CD14-positive monocyte (primary cell): ENCODE data around the gene POT1. TPM values are rescaled to one million over a fixed set of nuclear protein-coding genes. Genes with fewer than 3 reads are reported as not detected.

Experiments
- DNase-seq, 3 donors: peaks; one replicate each; pipeline ENCODE4 v3.0.0-alpha.2; 2011 to 2022
- H2AFZ ChIP-seq: 2 replicates; pipeline ENCODE4 v1.6.0; 2012; ENCODE audit warnings: mild to moderate bottlenecking, low read depth, low read length, inconsistent platforms; ENCODE audit not compliant: insufficient read depth, poor library complexity, severe bottlenecking
- H3K27ac ChIP-seq, 2 donors: 1 replicate in 1 of 2; 2 replicates in 1 of 2; pipeline ENCODE4 v1.5.1; 2012 to 2013; ENCODE audit warnings: low read length in 2 of 2, control low read depth in 1 of 2, inconsistent platforms in 1 of 2, low read depth in 1 of 2, mild to moderate bottlenecking in 1 of 2
- H3K27me3 ChIP-seq, 2 donors: one replicate each; pipeline versions ENCODE4 v1.6.0 to v1.6.1; 2011 to 2013; ENCODE audit warnings: low read length in 2 of 2; ENCODE audit not compliant: control insufficient read depth in 2 of 2, insufficient read depth in 2 of 2
- H3K36me3 ChIP-seq, 2 donors: replicated peaks in 1 of 2; 1 replicate in 1 of 2; 2 replicates in 1 of 2; pipeline versions ENCODE4 v1.5.1 to v1.6.1; 2012 to 2013; ENCODE audit warnings: low read length in 2 of 2, control low read depth in 1 of 2, inconsistent platforms in 1 of 2, mild to moderate bottlenecking in 1 of 2; ENCODE audit not compliant: insufficient read depth in 2 of 2, control insufficient read depth in 1 of 2
- H3K4me1 ChIP-seq, 2 donors: 1 replicate in 1 of 2; 2 replicates in 1 of 2; pipeline versions ENCODE4 v1.5.1 to v1.6.1; 2012 to 2013; ENCODE audit warnings: low read length in 2 of 2, control low read depth in 1 of 2, inconsistent platforms in 1 of 2, mild to moderate bottlenecking in 1 of 2, moderate library complexity in 1 of 2; ENCODE audit not compliant: insufficient read depth in 2 of 2, control insufficient read depth in 1 of 2
- H3K4me2 ChIP-seq: replicated peaks from 2 replicates; pipeline ENCODE3; 2012; ENCODE audit warnings: low read length, moderate library complexity, mild to moderate bottlenecking; ENCODE audit not compliant: poor library complexity, severe bottlenecking; ENCODE audit errors: extremely low read depth
- H3K4me3 ChIP-seq, 3 experiments: fragments of 200-600 bp in 1 of 3; sonication (generic) in 1 of 3; replicated peaks in 1 of 3; 1 replicate in 2 of 3; 2 replicates in 1 of 3; pipeline ENCODE4 v1.5.1; 2011 to 2013; ENCODE audit warnings: low read length in 3 of 3, mild to moderate bottlenecking in 3 of 3, control low read depth in 2 of 3, low read depth in 2 of 3, inconsistent platforms in 1 of 3, moderate library complexity in 1 of 3
- H3K79me2 ChIP-seq: 2 replicates; pipeline ENCODE4 v1.6.0; 2012; ENCODE audit warnings: mild to moderate bottlenecking, control low read depth, inconsistent platforms, low read length, moderate library complexity; ENCODE audit not compliant: insufficient read depth
- H3K9ac ChIP-seq: 2 replicates; pipeline ENCODE4 v1.6.0; 2017; ENCODE audit warnings: low read length, mild to moderate bottlenecking; ENCODE audit not compliant: insufficient read depth, poor library complexity, severe bottlenecking
- H3K9me3 ChIP-seq, 2 donors: replicated peaks in 1 of 2; 1 replicate in 1 of 2; 2 replicates in 1 of 2; pipeline versions ENCODE4 v1.5.1 to v1.6.1; 2012 to 2013; ENCODE audit warnings: low read length in 2 of 2, control low read depth in 1 of 2; ENCODE audit not compliant: control insufficient read depth in 1 of 2, insufficient read depth in 1 of 2
- H4K20me1 ChIP-seq: 2 replicates; pipeline ENCODE4 v1.6.0; 2012; ENCODE audit warnings: mild to moderate bottlenecking, low read length, control low read depth, moderate library complexity; ENCODE audit not compliant: insufficient read depth
- H3K27ac Mint-ChIP-seq, 7 donors: one replicate each; pipeline ENCODE4 v1.8.0; 2020; ENCODE audit warnings: mild to moderate bottlenecking in 7 of 7, mixed read lengths in 7 of 7, moderate library complexity in 6 of 7, inconsistent platforms in 2 of 7
- H3K27me3 Mint-ChIP-seq, 3 donors: one replicate each; pipeline ENCODE4 v1.8.0; 2021 to 2022; ENCODE audit warnings: low read depth in 3 of 3, mild to moderate bottlenecking in 3 of 3, mixed read lengths in 3 of 3, moderate library complexity in 3 of 3, inconsistent platforms in 1 of 3
- H3K36me3 Mint-ChIP-seq, 2 donors: one replicate each; pipeline ENCODE4 v1.8.0; 2020; ENCODE audit warnings: mixed read lengths in 2 of 2, inconsistent platforms in 1 of 2, mild to moderate bottlenecking in 1 of 2
- H3K4me1 Mint-ChIP-seq: one replicate; pipeline ENCODE4 v1.8.0; 2020; ENCODE audit warnings: mild to moderate bottlenecking, mixed read lengths
- H3K4me3 Mint-ChIP-seq, 2 donors: one replicate each; pipeline ENCODE4 v1.8.0; 2020; ENCODE audit warnings: mild to moderate bottlenecking in 2 of 2, mixed read lengths in 2 of 2, moderate library complexity in 1 of 2
- H3K9me3 Mint-ChIP-seq, 7 donors: one replicate each; pipeline ENCODE4 v1.8.0; 2020 to 2022; ENCODE audit warnings: mixed read lengths in 7 of 7, mild to moderate bottlenecking in 6 of 7, moderate library complexity in 6 of 7, inconsistent platforms in 2 of 7
- WGBS: methylation state at CpG from one replicate; pipeline ENCODE4 v1.1.5; 2013; ENCODE audit warnings: missing lambda C conversion rate; ENCODE audit not compliant: insufficient coverage; 5-methylcytosine and 5-hydroxymethylcytosine counted together
- intact Hi-C, 2 donors: fragments of 100-400 bp; cut with micrococcal nuclease; formaldehyde crosslinking; loops; one replicate each; pipeline versions ENCODE4 v1.15.0 to v1.15.1; 2023
- polyA plus RNA-seq, 3 donors: library from polyadenylated mRNA; depleted of rRNA in 1 of 3; unstranded in 2 of 3; stranded (reverse) in 1 of 3; fragments of 300-500 nt in 2 of 3; fragments of >200 nt in 1 of 3; fragmentation: Illumina TruSeq in 2 of 3; gene quantifications; 1 replicate in 2 of 3; 2 replicates in 1 of 3; pipeline ENCODE4 v1.2.3, GENCODE V29; 2012 to 2021
- TF ChIP-seq, protein P1 (sequence below): fragments of 200-600 bp; IDR thresholded peaks from one replicate; pipeline ENCODE4 v1.8.0; 2022; ENCODE audit warnings: antibody characterized with exemption, mild to moderate bottlenecking

The POT1 gene
- polyA plus RNA-seq, 3 donors, result 6.7 to 12.2 (median 10.4) TPM

DNA sequence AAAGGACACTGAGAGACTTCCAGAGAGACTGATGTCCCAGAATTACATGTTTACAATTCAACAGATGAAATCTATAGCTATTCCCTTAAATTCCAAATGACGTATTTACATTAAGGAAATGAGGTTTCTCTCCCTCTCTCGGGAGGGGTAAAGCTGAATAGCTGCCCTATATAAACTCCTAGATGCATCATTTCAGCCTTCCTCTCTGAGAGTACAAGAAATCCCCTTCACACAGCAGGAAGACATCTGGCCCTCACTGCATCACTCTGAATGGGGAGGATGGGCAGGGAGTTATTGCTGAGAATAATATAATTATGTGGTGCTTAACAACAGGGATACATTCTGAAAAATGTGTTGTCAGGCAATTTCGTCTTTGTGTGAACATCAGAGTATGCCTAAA lies 11.0 kb downstream of the POT1 start:
- H3K4me3 ChIP-seq, result no peak overlapping the region
- H2AFZ ChIP-seq, result no peak overlapping the region
- peaks cover 5 to 17% of the 10 kb centered on the region in 2 donors for H3K36me3 ChIP-seq
- DNase-seq, result no peak
- no peaks in the 10 kb centered on the region for H3K9me3 ChIP-seq
- H3K79me2 ChIP-seq, result peaks cover 42% of the 10 kb centered on the region
- H3K27me3 ChIP-seq, result no peaks in the 10 kb centered on the region
- no peaks in the 10 kb centered on the region for H3K9me3 Mint-ChIP-seq
- H3K27ac Mint-ChIP-seq, result peak overlapping the region in 1 of 7 donors; percentile 45
- H3K4me1 ChIP-seq, result no peaks in the 10 kb centered on the region
- no peaks in the 10 kb centered on the region for H3K27me3 Mint-ChIP-seq
- peaks cover 14 to 20% of the 10 kb centered on the region in 2 donors for H3K36me3 Mint-ChIP-seq
- H3K4me3 Mint-ChIP-seq, result no peak overlapping the region
- no peak overlapping the region for H3K4me2 ChIP-seq
- TF ChIP-seq, protein P1, sequence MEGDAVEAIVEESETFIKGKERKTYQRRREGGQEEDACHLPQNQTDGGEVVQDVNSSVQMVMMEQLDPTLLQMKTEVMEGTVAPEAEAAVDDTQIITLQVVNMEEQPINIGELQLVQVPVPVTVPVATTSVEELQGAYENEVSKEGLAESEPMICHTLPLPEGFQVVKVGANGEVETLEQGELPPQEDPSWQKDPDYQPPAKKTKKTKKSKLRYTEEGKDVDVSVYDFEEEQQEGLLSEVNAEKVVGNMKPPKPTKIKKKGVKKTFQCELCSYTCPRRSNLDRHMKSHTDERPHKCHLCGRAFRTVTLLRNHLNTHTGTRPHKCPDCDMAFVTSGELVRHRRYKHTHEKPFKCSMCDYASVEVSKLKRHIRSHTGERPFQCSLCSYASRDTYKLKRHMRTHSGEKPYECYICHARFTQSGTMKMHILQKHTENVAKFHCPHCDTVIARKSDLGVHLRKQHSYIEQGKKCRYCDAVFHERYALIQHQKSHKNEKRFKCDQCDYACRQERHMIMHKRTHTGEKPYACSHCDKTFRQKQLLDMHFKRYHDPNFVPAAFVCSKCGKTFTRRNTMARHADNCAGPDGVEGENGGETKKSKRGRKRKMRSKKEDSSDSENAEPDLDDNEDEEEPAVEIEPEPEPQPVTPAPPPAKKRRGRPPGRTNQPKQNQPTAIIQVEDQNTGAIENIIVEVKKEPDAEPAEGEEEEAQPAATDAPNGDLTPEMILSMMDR, result no peak
- no CpG with 5 or more reads among the region's 3 CpGs for WGBS
- no peak overlapping the region for H3K9ac ChIP-seq
- no peak overlapping the region for H3K27ac ChIP-seq
- no peaks in the 10 kb centered on the region for H3K4me1 Mint-ChIP-seq
- no peaks in the 10 kb centered on the region for H4K20me1 ChIP-seq
- intact Hi-C loops, result no loop called here

DNA sequence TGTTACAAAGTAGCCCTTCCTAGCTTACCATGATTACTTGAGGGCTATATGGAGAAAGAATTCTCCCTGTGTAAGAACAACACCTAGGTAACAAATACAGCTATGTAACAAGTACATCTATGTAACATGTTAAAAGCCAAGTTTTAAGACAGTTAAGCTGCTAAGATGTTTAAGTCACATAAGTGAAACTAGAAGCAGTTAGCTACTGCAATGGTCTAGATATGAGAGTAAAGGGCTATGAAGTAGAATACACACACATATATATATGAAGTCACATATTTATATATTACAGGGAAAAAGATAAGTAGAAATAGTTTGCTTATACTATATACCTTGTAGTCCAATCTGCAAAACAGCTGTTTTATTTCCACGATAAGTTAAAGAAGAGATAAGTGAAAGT lies 14.4 kb downstream of the POT1 start:
- H3K27me3 Mint-ChIP-seq, result no peaks in the 10 kb centered on the region
- no peaks in the 10 kb centered on the region for H3K4me1 Mint-ChIP-seq
- H2AFZ ChIP-seq, result no peak overlapping the region
- no peaks in the 10 kb centered on the region for H3K4me1 ChIP-seq
- intact Hi-C loops, result no loop called here
- no peaks in the 10 kb centered on the region for H4K20me1 ChIP-seq
- H3K4me3 Mint-ChIP-seq, result no peak overlapping the region
- TF ChIP-seq, protein P1, result no peak
- no peak overlapping the region for H3K27ac Mint-ChIP-seq
- peaks cover 9% of the 10 kb centered on the region for H3K79me2 ChIP-seq
- H3K9me3 ChIP-seq, result no peaks in the 10 kb centered on the region
- H3K27me3 ChIP-seq, result no peaks in the 10 kb centered on the region
- H3K36me3 Mint-ChIP-seq, result peaks cover 17 to 22% of the 10 kb centered on the region in 2 donors
- H3K4me3 ChIP-seq, result no peak overlapping the region
- H3K27ac ChIP-seq, result no peak overlapping the region
- DNase-seq, result no peak
- no peaks in the 10 kb centered on the region for H3K9me3 Mint-ChIP-seq
- peaks cover 9 to 21% of the 10 kb centered on the region in 2 donors for H3K36me3 ChIP-seq
- WGBS, result no CpG with 5 or more reads among the region's 1 CpG
- no peak overlapping the region for H3K9ac ChIP-seq
- H3K4me2 ChIP-seq, result no peak overlapping the region
